ENCODE data around the gene SDC1.
A peak's percentile ranks its signal among the peaks of the same experiment; 100 is the strongest.

The SDC1 gene

GRCh38 chr2:20224164-20224715 lies 690 bp downstream of the SDC1 start:
- no peak overlapping the region for H3K27ac ChIP-seq
- H3K4me3 ChIP-seq = peak overlapping the region; percentile 82
- H3K36me3 ChIP-seq (ENCODE audit: insufficient read depth, low read length) = no peaks in the 10 kb centered on the region
- H3K9me3 ChIP-seq (ENCODE audit: low read depth, low read length) = no peaks in the 10 kb centered on the region
- H3K9ac ChIP-seq (ENCODE audit: insufficient read length) = peak overlapping the region; percentile 37
- no peak for DNase-seq (ENCODE audit: low read depth, low spot score)
- no peak for TF ChIP-seq FOXP2 (optimal IDR thresholded peaks at IDR 0.05; ENCODE audit: control extremely low read depth, extremely low read length, insufficient read depth)
- no peak for TF ChIP-seq EZH2 (IDR thresholded peaks at IDR 0.05)
- TF ChIP-seq POLR2AphosphoS5 (IDR thresholded peaks at IDR 0.05; ENCODE audit: borderline replicate concordance, low read depth, low read length) = no peak

DNA sequence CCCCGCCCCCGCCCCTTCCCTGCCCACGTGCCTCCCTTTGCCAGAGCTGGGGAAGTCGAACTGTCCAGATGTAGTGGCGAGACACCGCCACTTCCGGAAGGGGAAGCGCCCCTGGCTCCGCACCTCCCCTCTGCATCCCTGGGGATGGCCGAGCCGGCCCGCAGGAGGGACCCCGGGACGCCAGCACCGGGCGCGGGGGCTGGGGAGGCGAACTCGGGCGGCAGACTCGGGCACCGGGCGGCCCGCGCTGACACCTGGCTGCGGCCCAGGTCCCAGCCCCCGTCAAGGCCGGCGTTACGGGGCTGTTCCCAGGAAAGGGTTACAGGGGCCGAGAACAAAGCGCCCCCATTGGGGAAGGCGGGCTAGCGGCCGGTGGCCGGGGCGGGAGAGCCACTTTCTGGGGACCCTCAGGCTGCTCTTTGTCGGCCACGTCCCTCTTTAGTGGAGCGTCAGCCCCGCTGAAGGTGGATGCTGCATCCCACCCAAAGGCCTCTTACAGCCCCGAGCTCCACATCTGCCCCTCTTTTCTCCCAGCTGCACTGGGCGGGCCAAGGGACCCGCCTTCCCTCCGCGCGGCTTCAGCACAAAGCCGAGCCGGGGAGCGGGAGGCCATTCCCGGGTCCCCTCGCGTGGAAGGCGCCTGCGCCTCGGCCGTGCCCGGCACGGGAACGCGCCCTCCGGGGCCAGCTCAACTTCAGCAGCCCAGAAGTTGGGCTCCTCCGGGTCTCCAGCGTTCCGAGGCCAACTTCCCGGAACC lies 1.3 kb downstream of the SDC1 start:
- H3K27ac ChIP-seq = no peak overlapping the region
- H3K36me3 ChIP-seq (ENCODE audit: insufficient read depth, low read length) = no peaks in the 10 kb centered on the region
- no peak for DNase-seq (ENCODE audit: low read depth, low spot score)
- H3K9me3 ChIP-seq (ENCODE audit: low read depth, low read length) = no peaks in the 10 kb centered on the region
- peak overlapping the region; percentile 37 for H3K9ac ChIP-seq (ENCODE audit: insufficient read length)
- H3K4me3 ChIP-seq = peak overlapping the region; percentile 82
- TF ChIP-seq EZH2 (IDR thresholded peaks at IDR 0.05) = no peak
- no peak for TF ChIP-seq POLR2AphosphoS5 (IDR thresholded peaks at IDR 0.05; ENCODE audit: borderline replicate concordance, low read depth, low read length)
- TF ChIP-seq FOXP2 (optimal IDR thresholded peaks at IDR 0.05; ENCODE audit: control extremely low read depth, extremely low read length, insufficient read depth) = no peak

GRCh38 chr2:20222769-20223406 lies 2.0 kb downstream of the SDC1 start:
- Histone ChIP-seq H3K9ac (ENCODE audit: insufficient read length) (no peak overlapping the region), H3K4me3 (no peak overlapping the region), H3K9me3 (ENCODE audit: low read depth, low read length) (no peaks in the 10 kb centered on the region), H3K27ac (no peak overlapping the region), H3K36me3 (ENCODE audit: insufficient read depth, low read length) (no peaks in the 10 kb centered on the region)
- no peak for DNase-seq (ENCODE audit: low read depth, low spot score)
- TF ChIP-seq POLR2AphosphoS5 (IDR thresholded peaks at IDR 0.05; ENCODE audit: borderline replicate concordance, low read depth, low read length) (no peak), EZH2 (IDR thresholded peaks at IDR 0.05) (no peak), FOXP2 (optimal IDR thresholded peaks at IDR 0.05; ENCODE audit: control extremely low read depth, extremely low read length, insufficient read depth) (no peak)

GRCh38 chr2:20222014-20222768 lies 2.7 kb downstream of the SDC1 start:
- TF ChIP-seq POLR2AphosphoS5 (IDR thresholded peaks at IDR 0.05; ENCODE audit: borderline replicate concordance, low read depth, low read length) (no peak), EZH2 (IDR thresholded peaks at IDR 0.05) (no peak), FOXP2 (optimal IDR thresholded peaks at IDR 0.05; ENCODE audit: control extremely low read depth, extremely low read length, insufficient read depth) (no peak)
- H3K4me3 ChIP-seq = no peak overlapping the region
- no peak for DNase-seq (ENCODE audit: low read depth, low spot score)
- no peak overlapping the region for H3K9ac ChIP-seq (ENCODE audit: insufficient read length)
- no peaks in the 10 kb centered on the region for H3K36me3 ChIP-seq (ENCODE audit: insufficient read depth, low read length)
- H3K27ac ChIP-seq = no peak overlapping the region
- no peaks in the 10 kb centered on the region for H3K9me3 ChIP-seq (ENCODE audit: low read depth, low read length)

DNA sequence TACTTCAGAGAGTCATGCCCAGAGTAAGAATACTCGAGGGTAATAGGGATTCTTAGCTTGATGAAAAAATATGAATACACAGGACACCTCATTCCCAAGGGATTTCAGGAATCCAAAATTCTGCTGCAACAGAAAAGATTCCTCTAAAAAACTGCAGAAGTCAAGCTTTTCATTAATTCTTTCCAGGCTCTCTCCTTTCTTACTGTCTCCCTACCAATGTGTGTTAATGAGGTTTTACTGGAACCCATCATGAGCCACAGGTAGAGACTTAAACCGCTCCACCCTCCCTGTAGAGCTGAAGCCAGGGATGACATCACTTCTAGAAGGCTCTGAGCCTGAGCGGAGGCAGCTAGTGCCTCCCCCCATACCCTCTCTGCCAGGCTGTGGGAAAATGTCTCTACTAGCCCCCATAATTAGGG lies 3.4 kb downstream of the SDC1 start:
- DNase-seq (ENCODE audit: low read depth, low spot score) = no peak

DNA sequence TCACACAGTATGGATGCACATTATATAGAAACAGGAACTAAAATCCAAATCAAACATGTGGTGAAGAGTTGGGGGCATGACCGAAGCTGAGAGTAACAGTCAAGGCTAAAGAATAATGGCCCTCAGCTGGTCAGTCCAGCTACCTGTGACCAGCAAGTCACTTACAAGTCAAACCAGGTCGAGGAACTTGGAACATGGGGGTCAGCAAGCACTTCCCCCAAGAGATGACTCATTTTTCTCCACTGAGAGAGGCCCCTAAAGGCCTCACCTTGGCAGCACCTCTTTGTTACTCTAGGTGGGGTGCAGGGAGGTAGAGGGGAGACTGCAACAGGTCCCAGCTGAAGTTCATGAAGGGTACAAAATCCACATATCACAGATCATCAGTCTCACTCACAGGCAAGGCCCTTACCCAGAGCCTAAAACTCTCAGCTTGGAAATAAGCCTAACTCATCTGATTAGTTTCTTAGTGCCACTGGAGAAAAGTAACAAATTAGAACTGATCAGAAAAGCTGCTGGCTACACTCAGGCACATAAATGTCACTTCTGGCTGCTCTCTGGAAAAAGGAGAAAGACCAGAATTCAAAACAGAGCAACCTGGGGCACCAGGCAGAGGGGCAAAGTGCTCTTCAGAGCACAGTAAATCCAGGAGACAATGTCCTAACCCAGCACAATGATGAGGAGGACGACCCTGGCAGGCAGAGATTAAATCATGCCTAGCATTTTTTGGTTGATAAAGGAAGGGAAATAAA lies 4.0 kb downstream of the SDC1 start:
- no peak overlapping the region for H3K4me3 ChIP-seq
- no peaks in the 10 kb centered on the region for H3K9me3 ChIP-seq (ENCODE audit: low read depth, low read length)
- no peaks in the 10 kb centered on the region for H3K36me3 ChIP-seq (ENCODE audit: insufficient read depth, low read length)
- peak overlapping the region; percentile 38; the same call in 1 of the 2 replicates for H3K27ac ChIP-seq
- no peak overlapping the region for H3K9ac ChIP-seq (ENCODE audit: insufficient read length)
- TF ChIP-seq EZH2 (IDR thresholded peaks at IDR 0.05) (no peak), POLR2AphosphoS5 (IDR thresholded peaks at IDR 0.05; ENCODE audit: borderline replicate concordance, low read depth, low read length) (no peak), FOXP2 (optimal IDR thresholded peaks at IDR 0.05; ENCODE audit: control extremely low read depth, extremely low read length, insufficient read depth) (no peak)
- no peak for DNase-seq (ENCODE audit: low read depth, low spot score)

More for the DNA sequence above, 3.4 kb downstream of the SDC1 start:
- no peak overlapping the region for H3K9ac ChIP-seq (ENCODE audit: insufficient read length)
- peak overlapping the region; percentile 38; the same call in 1 of the 2 replicates for H3K27ac ChIP-seq
- no peaks in the 10 kb centered on the region for H3K9me3 ChIP-seq (ENCODE audit: low read depth, low read length)
- no peaks in the 10 kb centered on the region for H3K36me3 ChIP-seq (ENCODE audit: insufficient read depth, low read length)
- H3K4me3 ChIP-seq = no peak overlapping the region
- TF ChIP-seq FOXP2 (optimal IDR thresholded peaks at IDR 0.05; ENCODE audit: control extremely low read depth, extremely low read length, insufficient read depth) = no peak
- TF ChIP-seq EZH2 (IDR thresholded peaks at IDR 0.05) = no peak
- TF ChIP-seq POLR2AphosphoS5 (IDR thresholded peaks at IDR 0.05; ENCODE audit: borderline replicate concordance, low read depth, low read length) = no peak

DNA sequence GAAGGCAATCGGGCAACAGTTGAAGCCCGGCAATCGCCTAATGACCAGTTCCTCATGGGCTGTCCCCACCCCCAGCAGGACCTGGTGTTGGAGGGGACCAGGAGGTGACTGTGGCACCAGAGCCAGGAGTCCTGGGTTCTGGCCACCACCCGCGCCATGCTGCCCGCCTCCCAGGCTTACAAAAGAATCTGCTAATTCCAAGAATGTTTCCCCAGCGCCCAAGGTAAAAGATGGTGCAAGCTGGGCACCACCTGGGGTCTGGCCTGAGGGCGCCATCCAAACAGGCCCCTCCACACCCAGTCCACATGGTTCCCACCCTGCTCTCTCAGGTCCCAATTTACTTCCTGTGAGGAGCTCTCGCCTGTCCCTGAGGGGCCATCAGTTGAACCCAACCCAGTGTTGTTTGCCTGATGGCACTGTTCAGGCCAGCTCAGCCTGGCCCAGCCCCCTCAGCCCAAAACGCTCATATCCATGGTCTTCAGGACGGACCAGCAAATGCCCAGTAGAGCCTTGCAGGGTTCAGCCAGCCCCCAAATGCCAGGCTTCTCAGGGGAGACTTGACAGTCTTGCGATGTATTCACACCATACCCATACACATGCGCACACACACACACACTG lies 5.1 kb downstream of the SDC1 start:
- TF ChIP-seq FOXP2 (optimal IDR thresholded peaks at IDR 0.05; ENCODE audit: control extremely low read depth, extremely low read length, insufficient read depth) = no peak
- no peak for TF ChIP-seq EZH2 (IDR thresholded peaks at IDR 0.05)
- TF ChIP-seq POLR2AphosphoS5 (IDR thresholded peaks at IDR 0.05; ENCODE audit: borderline replicate concordance, low read depth, low read length) = no peak
- no peak overlapping the region for H3K9ac ChIP-seq (ENCODE audit: insufficient read length)
- no peak for DNase-seq (ENCODE audit: low read depth, low spot score)
- no peaks in the 10 kb centered on the region for H3K9me3 ChIP-seq (ENCODE audit: low read depth, low read length)
- no peak overlapping the region for H3K4me3 ChIP-seq
- no peaks in the 10 kb centered on the region for H3K36me3 ChIP-seq (ENCODE audit: insufficient read depth, low read length)
- H3K27ac ChIP-seq = no peak overlapping the region

Measured in SK-N-MC (cell line).